Upper lobe of right lung (tissue), 1 donor: ENCODE data around the gene TTC12. TPM values are rescaled to one million over a fixed set of nuclear protein-coding genes. Genes with fewer than 3 reads are reported as not detected.

Experiments
- ATAC-seq: fragments of 200-7000 bp; cut with Tn5 transposase; one replicate; pipeline ENCODE4 v1.9.1; 2020; ENCODE audit warnings: mild to moderate bottlenecking, moderate library complexity
- DNase-seq: peaks from one replicate; pipeline ENCODE4 v3.0.0-alpha.2; 2020
- H3K27ac ChIP-seq: fragments of 200-600 bp; one replicate; pipeline ENCODE4 v1.8.0; 2022
- H3K27me3 ChIP-seq: fragments of 200-600 bp; one replicate; pipeline ENCODE4 v1.8.0; 2022; ENCODE audit warnings: mild to moderate bottlenecking
- H3K36me3 ChIP-seq: fragments of 200-600 bp; one replicate; pipeline ENCODE4 v1.8.0; 2022
- H3K4me1 ChIP-seq: fragments of 200-600 bp; one replicate; pipeline ENCODE4 v1.8.0; 2022
- H3K4me3 ChIP-seq: fragments of 200-600 bp; one replicate; pipeline ENCODE4 v1.8.0; 2022; ENCODE audit warnings: mild to moderate bottlenecking
- H3K9me3 ChIP-seq: fragments of 200-600 bp; one replicate; pipeline ENCODE4 v1.8.0; 2022
- intact Hi-C: fragments of 100-400 bp; cut with DNase I; formaldehyde crosslinking; loops from one replicate; pipeline ENCODE4 v1.11.0; 2022
- total RNA-seq: library from RNA; stranded (reverse); fragmentation: NEBNext Ultra II Directional; extraction: Animal tissue kit (Norgen Biotek cat#: 25700); gene quantifications from one replicate; pipeline ENCODE4 v1.2.1, GENCODE V29; 2021
- TF ChIP-seq, protein P1 (sequence below): fragments of 200-600 bp; IDR thresholded peaks from one replicate; pipeline ENCODE4 v1.8.0; 2022; ENCODE audit warnings: antibody characterized with exemption
- donor health status: DM: no; HTN: yes; CAD: no; lungs with severe emphysema.

The TTC12 gene
- total RNA-seq, 1 donor from 2014 or later, result 15.3 TPM

DNA sequence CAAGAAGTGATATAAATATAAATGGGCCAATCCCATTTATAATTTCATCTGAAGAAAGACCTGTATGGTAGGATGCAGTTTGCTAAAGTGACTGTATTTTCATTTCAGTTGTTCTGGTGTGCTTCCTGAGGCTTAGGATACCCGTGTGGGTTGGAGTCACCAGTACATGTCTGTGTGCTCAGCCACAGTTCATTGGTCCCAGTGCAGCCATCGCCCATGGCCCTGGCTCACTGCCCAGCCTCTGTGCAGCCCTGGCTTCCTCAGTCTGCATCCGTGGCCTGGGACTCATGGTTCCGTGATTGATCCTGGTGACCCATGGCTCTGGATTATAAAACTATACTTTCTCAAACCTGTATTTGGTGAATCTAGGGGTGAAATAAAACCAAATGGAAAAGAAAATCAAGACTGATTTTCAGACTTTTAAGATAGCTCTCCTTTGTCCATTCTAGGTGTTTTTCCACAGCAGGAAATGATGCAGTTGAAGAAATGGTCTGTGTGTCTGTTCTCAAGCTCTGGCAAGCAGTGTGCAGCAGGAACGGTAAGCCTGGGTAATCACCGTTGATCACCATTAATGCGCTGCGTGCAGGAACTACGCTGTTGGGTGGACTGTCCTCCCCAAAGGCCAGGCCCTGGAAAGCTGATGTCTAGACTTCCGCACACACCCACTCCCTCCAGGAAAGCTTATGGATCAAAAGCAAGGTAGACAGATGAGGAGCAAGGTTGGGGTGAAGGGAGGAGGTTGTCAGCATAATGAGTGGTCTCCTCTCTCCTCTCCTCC is 27.2 kb downstream of the TTC12 start:
- no peak for DNase-seq
- TF ChIP-seq, protein P1, sequence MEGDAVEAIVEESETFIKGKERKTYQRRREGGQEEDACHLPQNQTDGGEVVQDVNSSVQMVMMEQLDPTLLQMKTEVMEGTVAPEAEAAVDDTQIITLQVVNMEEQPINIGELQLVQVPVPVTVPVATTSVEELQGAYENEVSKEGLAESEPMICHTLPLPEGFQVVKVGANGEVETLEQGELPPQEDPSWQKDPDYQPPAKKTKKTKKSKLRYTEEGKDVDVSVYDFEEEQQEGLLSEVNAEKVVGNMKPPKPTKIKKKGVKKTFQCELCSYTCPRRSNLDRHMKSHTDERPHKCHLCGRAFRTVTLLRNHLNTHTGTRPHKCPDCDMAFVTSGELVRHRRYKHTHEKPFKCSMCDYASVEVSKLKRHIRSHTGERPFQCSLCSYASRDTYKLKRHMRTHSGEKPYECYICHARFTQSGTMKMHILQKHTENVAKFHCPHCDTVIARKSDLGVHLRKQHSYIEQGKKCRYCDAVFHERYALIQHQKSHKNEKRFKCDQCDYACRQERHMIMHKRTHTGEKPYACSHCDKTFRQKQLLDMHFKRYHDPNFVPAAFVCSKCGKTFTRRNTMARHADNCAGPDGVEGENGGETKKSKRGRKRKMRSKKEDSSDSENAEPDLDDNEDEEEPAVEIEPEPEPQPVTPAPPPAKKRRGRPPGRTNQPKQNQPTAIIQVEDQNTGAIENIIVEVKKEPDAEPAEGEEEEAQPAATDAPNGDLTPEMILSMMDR, result no peak
- Histone ChIP-seq H3K4me3 (no peak overlapping the region), H3K27ac (no peak overlapping the region), H3K9me3 (no peaks in the 10 kb centered on the region), H3K27me3 (no peaks in the 10 kb centered on the region), H3K36me3 (peaks cover 69% of the 10 kb centered on the region), H3K4me1 (no peaks in the 10 kb centered on the region)
- intact Hi-C loops, result no loop called here
- no peak for ATAC-seq

DNA sequence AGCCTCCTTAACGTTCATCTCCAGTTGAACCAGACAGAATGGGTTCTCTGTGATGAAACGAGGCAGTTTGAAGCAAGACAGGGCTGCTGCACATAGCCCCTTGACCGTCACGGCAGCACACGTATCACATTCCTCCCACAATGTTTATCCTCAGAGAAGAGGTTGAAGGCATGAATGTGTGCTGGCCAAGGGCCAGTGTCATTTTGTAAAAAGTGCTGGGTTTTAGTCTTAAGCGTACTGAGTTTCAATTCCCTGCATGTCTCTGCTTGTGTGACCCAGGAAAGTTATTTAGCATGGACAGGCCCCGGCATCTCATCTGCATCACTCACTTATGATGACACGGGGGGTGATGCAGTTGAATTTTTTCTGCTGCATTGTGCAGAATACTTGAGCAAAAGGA is 31.6 kb downstream of the TTC12 start:
- no peak for DNase-seq
- intact Hi-C loops, result no loop called here
- no peak overlapping the region for H3K4me3 ChIP-seq
- H3K27ac ChIP-seq, result no peak overlapping the region
- H3K27me3 ChIP-seq, result no peaks in the 10 kb centered on the region
- no peak for ATAC-seq
- H3K36me3 ChIP-seq, result peaks cover 56% of the 10 kb centered on the region
- no peaks in the 10 kb centered on the region for H3K4me1 ChIP-seq
- no peaks in the 10 kb centered on the region for H3K9me3 ChIP-seq
- TF ChIP-seq, protein P1, result no peak

DNA sequence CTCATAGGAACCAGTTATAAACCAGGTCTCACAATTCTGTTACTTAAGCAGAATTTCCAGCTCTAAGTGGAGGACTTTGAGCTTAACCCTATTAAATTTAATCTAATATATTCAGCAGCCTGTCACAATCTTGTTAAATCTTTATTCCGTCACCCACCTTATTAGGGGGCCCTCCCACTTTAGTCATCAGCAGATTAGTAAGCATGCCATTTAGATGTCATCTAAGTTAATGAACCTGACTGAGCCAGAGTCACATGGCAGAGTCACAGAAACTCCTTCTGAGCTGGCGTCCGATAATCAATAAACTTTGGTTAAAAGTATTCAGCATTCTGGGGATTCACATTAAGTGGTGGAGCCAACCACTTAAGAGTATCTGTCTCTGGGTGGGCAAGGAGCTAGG is 35.1 kb downstream of the TTC12 start:
- H3K4me1 ChIP-seq, result no peaks in the 10 kb centered on the region
- intact Hi-C loops, result no loop called here
- no peak overlapping the region for H3K4me3 ChIP-seq
- H3K36me3 ChIP-seq, result peaks cover 30% of the 10 kb centered on the region
- TF ChIP-seq, protein P1, result no peak
- ATAC-seq (no peak), DNase-seq (no peak)
- no peaks in the 10 kb centered on the region for H3K27me3 ChIP-seq
- H3K27ac ChIP-seq, result no peak overlapping the region
- H3K9me3 ChIP-seq, result no peaks in the 10 kb centered on the region

DNA sequence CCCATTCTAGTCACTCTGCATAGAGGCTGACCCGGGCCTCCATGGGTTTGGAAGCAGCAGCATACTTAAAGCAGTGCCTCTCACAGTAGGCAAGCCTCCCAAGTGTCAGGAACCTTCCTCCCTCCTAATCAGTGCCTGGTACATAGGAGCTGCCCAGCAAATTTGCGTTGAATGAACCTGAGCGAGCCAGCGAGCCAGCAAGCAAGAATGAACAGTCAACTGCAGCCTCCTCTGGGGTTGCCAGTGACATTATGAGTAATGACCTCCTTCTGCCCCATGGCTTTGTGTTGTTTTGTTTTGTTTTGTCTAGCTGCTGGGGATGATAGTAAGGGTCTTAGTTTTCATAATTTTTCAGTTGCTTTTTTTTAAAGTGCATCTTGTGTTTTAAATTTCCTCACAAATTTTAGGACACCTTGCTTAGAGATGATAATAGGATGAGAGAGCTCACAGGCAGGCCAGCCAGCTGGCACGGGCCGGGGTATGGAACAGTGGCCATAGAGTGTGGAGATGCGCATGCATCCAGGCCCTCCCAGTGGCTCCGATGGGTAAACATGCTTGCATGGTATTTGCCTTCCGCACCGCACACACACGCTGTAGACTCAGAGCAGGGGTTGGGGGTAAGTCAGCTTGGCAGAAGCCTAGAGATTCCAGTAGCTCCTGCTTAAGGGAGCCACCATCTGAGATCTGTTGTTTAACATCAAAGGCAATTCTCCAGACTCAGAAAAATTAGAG is 36.1 kb downstream of the TTC12 start:
- intact Hi-C loops, result no loop called here
- no peaks in the 10 kb centered on the region for H3K27me3 ChIP-seq
- H3K27ac ChIP-seq, result no peak overlapping the region
- H3K4me3 ChIP-seq, result no peak overlapping the region
- H3K9me3 ChIP-seq, result no peaks in the 10 kb centered on the region
- no peak for ATAC-seq
- TF ChIP-seq, protein P1, result no peak
- H3K36me3 ChIP-seq, result peaks cover 21% of the 10 kb centered on the region
- H3K4me1 ChIP-seq, result no peaks in the 10 kb centered on the region
- DNase-seq, result no peak

GRCh38 chr11:113351068-113351450 is 36.7 kb downstream of the TTC12 start:
- Histone ChIP-seq H3K27me3 (no peaks in the 10 kb centered on the region), H3K4me3 (no peak overlapping the region), H3K9me3 (no peaks in the 10 kb centered on the region), H3K4me1 (no peaks in the 10 kb centered on the region), H3K36me3 (peaks cover 21% of the 10 kb centered on the region), H3K27ac (no peak overlapping the region)
- ATAC-seq (no peak), DNase-seq (no peak)
- intact Hi-C loops, result no loop called here
- TF ChIP-seq, protein P1, result no peak
